H54 (cell line): ENCODE measurements around the gene FOSL2.
A peak's percentile ranks its signal among the peaks of the same experiment; 100 is the strongest.

Source experiments
- DNase-seq: peaks from one replicate; pipeline ENCODE4 v3.0.0; 2011; ENCODE audit warnings: low spot score, mixed read lengths; ENCODE audit not compliant: insufficient read length
- FAIRE-seq: peaks from 3 replicates; lab custom pipeline; 2011; peaks lifted over from hg19 to GRCh38; lab: Jason Lieb, UNC
- POLR2A ChIP-seq: IDR thresholded peaks from 2 replicates; pipeline ENCODE4 v1.6.1; 2011; ENCODE audit warnings: low read depth, mild to moderate bottlenecking, low read length

The FOSL2 gene

DNA sequence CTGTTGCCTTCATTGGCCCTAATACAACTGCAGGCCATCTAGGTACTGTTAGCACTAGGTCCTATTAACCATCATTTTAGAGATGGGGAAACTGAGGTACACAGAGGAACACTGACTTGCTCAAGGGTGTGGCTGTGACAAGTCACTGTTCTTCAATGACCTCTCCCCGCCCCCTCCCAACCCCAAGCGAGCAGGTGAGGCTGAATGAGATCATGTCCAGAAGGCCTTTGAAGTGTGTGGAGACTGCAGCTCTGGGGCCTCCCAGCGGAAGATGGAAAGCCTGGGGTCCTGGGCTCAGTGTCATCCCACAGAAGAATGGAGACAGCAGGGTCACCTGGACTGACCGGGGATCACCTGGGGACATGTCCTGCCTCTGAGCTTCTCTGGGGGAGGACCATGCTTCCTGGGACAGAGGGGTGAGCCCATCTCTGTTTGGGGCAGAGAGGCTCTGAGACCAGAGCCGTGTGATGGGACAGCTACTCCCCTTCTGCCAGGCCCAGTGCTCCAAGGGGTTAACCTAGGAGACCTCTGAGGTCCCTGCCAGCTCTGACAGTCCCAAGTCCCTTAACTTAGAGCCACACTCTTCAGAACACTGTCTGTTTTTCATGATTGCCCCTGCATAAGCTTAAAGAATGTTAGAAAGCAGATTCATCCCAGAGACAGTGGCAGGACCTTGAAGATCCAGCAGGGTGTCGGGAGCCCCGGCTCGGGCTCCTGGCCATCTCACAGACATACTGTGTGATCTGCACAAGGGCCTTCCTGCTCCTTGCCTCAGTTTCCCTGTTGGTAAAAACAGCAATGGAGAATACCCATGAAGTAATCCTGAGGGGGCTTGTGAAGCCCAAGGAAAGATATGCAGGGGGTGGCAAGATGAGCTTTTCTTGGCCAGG lies 16.7 kb upstream of the FOSL2 start:
- FAIRE-seq (no peak), DNase-seq (no peak)
- no peak for TF ChIP-seq POLR2A

DNA sequence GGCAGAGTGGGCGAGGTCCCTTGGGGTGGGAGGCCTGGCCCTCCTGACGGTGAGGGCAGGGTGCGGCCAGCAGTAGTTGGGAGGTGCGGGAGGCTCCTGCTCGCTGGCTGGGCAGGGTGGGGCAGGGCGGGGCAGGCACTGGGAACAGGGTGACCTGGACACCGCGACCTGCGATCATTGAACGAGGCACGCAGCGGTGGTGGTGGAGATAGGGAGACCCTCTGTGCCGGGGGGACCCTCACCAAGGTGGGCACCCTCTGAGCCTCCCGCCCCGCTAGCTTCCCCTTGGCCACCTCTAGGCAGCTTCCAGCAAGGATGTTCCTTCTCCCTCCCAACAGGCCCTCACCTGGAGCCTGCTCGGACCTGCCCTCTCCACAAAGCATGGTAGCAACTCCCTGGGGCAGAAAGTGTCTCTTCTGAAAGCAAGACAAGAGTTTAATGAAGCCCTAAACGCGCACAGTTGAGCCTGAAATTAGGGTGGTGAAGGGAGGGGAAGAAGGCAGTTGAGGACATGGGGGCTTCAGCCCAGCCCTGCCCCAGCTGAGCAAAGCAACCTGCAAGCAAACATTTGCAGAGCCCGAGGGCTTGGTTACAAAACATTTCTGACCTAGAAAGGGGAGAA lies 15.4 kb upstream of the FOSL2 start:
- DNase-seq, result no peak
- no peak for TF ChIP-seq POLR2A
- no peak for FAIRE-seq

DNA sequence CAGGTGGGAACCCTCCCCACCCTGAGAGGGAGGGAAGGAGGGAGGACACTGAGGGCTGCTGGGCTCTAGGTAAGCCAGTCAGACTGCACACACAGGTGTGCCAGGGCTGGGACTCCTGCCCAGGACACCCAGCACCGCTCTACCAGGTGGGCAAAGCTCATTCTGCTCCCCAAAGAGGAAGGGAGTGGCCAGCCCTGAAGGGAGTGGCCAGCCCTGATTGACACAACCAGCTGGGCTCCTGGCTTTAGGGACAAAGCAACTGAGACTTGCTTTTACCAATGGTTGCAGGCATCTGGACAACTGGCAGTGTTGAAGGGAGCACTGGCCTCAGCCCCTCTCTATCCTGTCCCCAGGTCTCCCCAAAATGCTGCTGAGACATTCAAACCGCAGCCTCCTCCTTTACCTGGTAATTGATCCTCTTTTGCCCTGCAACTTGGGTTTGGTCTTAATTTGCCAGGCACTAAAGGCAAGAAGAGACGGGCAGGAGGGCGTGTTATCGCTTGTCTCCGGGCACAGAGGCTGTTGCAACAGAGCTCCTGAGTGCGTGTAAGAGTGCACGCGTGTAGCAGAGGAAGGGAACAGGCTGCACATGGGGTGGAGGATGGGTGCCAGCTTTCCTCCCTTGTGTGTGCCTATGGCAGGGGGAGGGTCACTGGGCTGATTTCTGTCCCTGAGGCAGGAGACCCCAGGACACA lies 14.5 kb upstream of the FOSL2 start:
- FAIRE-seq (no peak), DNase-seq (no peak)
- no peak for TF ChIP-seq POLR2A

DNA sequence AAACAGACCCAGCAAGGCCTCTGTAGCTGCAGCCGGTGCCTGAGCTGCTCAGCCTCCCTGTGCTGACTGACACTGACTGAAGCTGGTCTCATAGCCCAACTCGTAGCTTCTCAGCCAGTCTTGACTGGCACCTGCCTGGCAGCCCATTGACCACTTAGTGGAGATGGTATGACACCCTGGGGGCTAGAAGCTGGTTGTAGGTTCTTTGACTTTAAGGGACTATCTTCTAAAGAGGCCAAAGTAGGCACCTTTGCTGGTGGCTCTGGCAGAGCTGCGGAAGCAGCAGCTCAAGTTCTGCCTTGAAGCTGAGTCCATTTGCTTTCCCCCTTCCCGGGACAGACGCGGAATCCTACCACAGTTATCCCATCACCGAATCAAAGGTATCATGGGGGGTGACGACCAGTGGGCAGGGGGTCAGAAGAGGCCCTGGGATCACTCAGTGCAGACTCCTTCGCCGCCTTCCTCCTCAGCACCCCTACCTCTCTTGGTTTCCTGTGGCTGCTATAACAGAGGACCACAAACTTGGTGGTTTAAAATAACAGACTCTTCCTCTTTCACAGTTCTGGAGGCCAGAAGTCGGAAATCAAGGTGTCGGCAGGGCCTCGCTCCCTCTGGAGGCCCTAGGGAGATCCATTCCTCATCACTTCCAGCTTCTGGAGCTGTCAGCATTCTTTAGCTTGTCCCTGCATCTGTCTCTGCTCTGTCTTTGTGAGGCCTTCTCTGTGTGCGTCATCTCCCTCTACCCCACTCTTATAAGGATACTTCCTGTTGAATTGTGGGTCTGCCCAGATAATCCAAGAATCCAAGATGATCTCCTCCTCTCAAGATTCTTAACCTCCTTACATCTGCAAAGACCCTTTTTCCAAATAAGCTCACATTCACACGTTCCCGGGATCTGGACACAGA lies 13.7 kb upstream of the FOSL2 start:
- no peak for FAIRE-seq
- DNase-seq, result no peak
- no peak for TF ChIP-seq POLR2A

DNA sequence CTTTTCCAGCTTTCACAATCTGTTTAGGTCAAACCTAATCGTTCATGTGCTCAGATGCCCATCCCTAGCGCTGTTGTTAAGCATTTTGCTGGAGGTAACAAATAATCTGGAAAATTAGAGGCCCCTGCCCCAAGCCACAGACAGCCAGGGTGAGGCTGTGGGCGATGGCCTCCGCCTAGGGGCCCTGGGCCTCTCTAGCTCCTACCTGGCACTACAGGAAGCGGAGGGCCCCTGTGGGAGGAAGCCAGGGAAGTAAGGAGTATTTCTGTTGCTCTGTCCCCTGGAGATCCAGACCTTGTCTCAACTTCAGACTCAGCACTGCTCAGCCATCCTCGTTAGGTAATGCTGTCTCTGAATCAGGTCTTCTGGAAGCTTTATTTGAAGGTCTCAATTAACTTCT lies 12.4 kb upstream of the FOSL2 start:
- DNase-seq, result no peak
- no peak for FAIRE-seq
- no peak for TF ChIP-seq POLR2A

DNA sequence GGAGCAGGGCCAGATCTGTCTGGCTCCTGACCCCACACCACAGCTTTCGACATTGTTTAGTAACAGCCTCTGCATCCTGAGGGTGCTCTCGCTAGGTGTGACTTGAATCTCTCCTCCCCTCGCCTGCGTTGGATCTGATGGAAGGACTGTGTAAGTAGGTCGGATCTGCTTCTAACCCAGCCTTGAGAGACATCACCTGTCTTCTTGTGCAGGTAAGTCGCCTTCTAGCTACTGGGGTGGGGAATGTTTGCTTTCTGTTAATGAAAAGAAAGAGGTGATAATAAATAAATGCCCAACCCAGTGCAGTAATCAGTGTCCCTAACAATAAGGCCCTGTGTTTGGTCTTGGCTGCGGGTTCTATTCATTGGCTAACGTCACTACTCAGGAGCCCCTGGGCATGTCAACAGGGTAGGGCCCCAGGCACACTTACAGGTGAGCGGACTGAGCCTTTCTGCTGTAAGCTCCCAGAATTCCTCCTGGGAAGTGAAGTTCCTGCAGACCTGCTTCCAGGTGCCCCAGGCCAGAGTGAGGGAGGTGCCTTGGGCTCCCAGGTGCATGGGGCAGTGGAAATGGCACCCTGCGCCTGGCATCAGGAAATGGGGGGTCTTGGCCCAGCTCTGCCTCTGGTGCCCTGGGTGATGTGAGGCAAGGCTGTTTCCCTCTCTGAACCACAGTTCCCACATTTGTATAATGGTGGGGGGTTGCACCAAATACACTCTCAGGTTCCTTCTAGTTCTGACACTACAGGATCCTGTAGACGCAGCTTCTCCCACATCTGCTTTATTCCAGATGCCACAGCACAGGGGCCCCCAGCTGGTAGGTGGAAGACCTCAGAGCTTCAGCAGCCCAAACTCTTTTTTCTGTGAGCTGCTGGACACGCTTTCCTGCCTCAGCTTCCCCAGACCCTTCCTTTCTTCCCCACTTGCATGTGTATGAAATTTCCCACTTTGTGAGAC lies 11.2 kb upstream of the FOSL2 start:
- FAIRE-seq (no peak), DNase-seq (no peak)

DNA sequence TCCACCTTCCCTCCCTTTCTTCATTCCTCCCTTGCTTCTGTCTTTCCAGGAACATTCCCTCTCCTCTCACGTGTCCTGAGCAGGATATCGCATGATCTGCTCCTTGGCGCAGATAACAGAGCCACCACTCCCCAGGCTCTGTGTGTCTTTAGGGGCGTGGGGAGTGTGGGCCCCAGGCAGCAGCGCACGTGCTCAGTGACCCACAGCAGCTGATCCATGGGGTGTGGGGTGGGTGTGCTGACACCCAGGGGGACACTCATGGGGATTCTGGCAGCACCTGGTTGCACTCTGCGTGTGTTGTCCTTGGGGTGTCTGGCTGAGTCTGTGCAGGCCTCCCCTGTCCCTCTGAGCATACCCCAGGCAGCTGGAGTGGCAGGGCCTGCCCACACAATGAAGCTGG lies 9.9 kb upstream of the FOSL2 start:
- DNase-seq (no peak), FAIRE-seq (no peak)
- TF ChIP-seq POLR2A, result no peak

More for the DNA sequence above, 11.2 kb upstream of the FOSL2 start:
- no peak for TF ChIP-seq POLR2A

DNA sequence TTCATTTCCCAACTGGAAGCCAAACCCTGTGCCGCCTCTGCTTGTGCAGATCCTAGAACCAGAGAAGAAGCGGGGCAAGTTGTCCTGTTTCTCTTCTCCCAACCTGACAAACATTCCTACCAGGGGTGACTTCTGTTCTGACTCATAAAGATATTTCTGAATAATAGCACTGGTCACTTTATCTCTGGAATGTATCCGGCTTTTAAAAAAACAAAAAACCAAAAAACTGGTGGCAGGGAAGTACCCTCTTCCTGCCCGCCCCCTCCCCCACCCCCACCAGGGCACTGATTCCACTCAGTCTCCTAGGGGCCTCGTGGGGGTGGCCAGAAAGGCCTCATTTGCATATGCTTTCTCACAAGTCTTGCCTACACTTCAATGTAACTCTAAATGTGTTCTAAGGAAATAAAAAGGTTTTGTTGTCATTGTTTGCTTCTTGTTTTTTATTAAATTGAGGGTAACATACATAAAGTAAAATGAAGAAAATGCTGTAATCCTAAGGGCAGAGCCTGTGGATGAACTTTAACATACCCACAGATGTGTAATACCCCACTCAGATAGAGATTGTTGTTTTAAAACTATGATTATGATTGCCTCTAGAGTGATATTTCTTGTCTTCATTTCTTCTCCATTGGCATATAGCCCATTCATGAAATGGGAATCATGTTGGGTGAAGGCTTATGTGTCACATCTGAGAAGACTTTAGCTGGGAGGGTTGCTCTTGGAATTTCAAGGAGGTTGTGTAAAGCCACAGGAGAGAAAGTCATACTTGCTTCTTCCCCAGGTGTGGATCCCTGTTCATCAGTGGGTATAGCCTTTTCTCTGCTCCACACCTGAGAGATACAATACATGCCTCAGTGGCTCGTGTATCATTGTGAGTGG lies 5.3 kb upstream of the FOSL2 start:
- DNase-seq (peak; percentile 85), FAIRE-seq (no peak)
- no peak for TF ChIP-seq POLR2A

DNA sequence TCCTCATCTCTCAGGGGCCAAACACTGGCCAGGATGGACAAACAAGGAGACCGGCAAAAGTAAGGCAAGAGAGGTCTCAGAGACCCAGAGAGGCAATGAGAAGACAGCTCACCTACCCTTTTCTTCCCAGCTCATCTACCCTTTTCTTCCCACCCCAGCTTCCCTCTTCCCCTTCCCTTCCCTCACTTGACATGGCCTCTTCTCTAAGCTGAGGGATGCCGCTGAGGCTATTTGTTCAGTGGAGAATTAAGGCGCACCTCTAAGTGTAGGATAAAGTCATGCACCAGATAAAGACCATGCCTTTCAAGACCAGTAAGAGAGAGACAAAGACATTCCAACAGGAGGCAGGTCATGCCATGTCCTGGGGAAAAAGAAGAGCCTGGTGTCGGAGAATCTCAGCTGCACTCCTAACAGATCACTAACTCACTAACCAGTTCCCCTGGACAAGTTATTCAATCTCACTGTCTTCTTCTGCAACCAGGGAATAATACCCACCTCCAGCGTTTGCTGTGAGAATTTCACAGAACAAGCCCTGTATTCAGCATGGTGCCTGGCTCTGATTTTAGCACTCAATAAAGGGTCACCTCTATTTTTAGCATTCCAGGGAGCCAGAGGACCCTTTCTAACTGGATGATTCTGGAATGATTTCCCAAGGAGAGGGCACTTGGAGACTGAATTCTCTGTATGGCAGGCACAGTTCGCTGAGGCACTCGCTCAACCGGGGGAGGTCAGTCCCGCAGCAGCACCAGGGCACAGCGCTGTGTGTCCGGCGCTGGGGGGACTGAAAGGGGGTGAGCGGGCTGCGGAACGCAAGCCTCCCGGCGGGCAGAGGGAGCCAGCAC lies 3.0 kb upstream of the FOSL2 start:
- FAIRE-seq, result no peak
- no peak for DNase-seq
- TF ChIP-seq POLR2A, result no peak

DNA sequence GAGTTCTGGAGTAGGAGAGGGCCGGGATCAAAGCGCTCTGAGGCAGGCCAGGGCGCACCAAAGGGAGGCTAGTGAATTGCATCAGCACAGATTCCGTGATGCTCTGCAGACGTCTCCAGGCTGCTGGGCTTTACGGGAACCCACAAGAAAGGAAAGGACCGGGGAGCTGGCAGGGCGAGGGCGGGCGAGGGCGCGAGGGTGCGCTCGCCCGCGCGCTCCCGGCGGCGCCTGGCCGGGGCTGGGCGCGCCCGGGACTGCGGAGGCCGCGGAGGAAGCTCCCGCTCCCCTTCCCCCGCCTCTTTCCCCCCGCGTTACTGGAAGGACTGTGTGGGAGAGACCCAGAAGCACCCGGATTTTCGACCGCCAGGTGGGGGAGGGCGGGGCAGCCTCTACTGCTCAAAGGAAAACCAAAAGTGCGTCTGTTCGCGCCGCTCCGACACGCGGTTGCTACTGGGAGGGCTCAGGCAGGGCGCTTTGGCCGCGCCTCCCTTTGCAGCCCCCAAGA lies 2.4 kb upstream of the FOSL2 start:
- DNase-seq, result peak; percentile 87

More for the DNA sequence above, 2.4 kb upstream of the FOSL2 start:
- no peak for TF ChIP-seq POLR2A
- no peak for FAIRE-seq
